ENCODE data around the gene SMAD6.

Gene SMAD6

DNA sequence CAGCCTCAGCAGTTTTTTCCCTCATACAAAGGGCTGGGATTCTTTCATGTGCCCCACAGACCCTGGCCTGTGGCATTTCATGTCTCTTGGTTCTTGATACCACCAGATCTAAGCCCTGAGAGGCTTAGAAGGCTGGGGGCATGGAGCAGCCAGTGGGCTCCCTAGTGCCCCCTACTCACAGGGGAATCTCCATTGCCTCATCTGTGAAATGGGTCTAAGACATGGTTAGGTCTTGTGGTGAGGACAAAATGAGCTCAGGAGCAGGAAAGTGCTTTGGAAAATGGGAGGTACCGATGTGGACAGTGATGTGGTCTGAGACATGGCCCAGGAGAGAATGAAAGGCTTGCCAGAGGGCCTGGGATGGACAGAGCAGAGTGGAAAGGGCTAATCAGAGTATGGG is 94.3 kb downstream of the SMAD6 start:
- H3K9ac ChIP-seq: no peak overlapping the region
- no peak overlapping the region for H2AFZ ChIP-seq
- no peaks in the 10 kb centered on the region for H3K27me3 ChIP-seq (ENCODE audit: control insufficient read depth, insufficient read depth, low read length)
- H3K4me3 ChIP-seq (ENCODE audit: low read depth, low read length): no peak overlapping the region
- no peak overlapping the region for H3K4me2 ChIP-seq (ENCODE audit: low read length)
- no peak overlapping the region for H3K27ac ChIP-seq
- TF ChIP-seq, protein P1, sequence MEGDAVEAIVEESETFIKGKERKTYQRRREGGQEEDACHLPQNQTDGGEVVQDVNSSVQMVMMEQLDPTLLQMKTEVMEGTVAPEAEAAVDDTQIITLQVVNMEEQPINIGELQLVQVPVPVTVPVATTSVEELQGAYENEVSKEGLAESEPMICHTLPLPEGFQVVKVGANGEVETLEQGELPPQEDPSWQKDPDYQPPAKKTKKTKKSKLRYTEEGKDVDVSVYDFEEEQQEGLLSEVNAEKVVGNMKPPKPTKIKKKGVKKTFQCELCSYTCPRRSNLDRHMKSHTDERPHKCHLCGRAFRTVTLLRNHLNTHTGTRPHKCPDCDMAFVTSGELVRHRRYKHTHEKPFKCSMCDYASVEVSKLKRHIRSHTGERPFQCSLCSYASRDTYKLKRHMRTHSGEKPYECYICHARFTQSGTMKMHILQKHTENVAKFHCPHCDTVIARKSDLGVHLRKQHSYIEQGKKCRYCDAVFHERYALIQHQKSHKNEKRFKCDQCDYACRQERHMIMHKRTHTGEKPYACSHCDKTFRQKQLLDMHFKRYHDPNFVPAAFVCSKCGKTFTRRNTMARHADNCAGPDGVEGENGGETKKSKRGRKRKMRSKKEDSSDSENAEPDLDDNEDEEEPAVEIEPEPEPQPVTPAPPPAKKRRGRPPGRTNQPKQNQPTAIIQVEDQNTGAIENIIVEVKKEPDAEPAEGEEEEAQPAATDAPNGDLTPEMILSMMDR (IDR thresholded peaks at IDR 0.05): no peak
- H3K36me3 ChIP-seq (ENCODE audit: control insufficient read depth, insufficient read depth, low read length): no peaks in the 10 kb centered on the region
- no peaks in the 10 kb centered on the region for H3K9me3 ChIP-seq (ENCODE audit: control insufficient read depth, low read length)
- no peaks in the 10 kb centered on the region for H3K79me2 ChIP-seq
- H3K4me1 ChIP-seq: no peaks in the 10 kb centered on the region

DNA sequence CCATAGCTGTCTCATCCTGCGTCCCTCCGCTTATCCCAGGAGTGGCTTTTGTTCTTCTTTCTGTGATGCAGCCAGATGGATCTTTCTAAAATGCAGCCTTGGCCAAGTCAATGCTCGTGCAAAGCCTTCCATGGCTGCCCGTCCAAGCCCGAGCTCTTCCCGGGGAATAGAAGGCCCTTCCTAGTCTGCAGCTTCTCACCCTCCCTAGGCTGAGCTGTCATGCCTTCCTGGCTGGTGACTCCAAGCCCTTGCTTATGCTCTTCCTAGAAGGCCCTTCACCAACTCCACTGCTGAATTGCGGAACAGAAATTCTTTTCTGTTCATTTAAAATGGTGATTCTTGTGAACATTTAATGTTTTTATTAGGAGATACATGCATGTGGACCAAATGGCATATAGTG is 95.9 kb downstream of the SMAD6 start:
- Histone ChIP-seq H3K4me2 (ENCODE audit: low read length) (no peak overlapping the region), H3K27me3 (ENCODE audit: control insufficient read depth, insufficient read depth, low read length) (no peaks in the 10 kb centered on the region), H3K4me3 (ENCODE audit: low read depth, low read length) (no peak overlapping the region), H2AFZ (no peak overlapping the region), H3K36me3 (ENCODE audit: control insufficient read depth, insufficient read depth, low read length) (no peaks in the 10 kb centered on the region), H3K79me2 (no peaks in the 10 kb centered on the region), H3K9ac (no peak overlapping the region), H3K27ac (no peak overlapping the region), H3K4me1 (peaks cover 5% of the 10 kb centered on the region), H3K9me3 (ENCODE audit: control insufficient read depth, low read length) (no peaks in the 10 kb centered on the region)
- TF ChIP-seq, protein P1 (IDR thresholded peaks at IDR 0.05): no peak

DNA sequence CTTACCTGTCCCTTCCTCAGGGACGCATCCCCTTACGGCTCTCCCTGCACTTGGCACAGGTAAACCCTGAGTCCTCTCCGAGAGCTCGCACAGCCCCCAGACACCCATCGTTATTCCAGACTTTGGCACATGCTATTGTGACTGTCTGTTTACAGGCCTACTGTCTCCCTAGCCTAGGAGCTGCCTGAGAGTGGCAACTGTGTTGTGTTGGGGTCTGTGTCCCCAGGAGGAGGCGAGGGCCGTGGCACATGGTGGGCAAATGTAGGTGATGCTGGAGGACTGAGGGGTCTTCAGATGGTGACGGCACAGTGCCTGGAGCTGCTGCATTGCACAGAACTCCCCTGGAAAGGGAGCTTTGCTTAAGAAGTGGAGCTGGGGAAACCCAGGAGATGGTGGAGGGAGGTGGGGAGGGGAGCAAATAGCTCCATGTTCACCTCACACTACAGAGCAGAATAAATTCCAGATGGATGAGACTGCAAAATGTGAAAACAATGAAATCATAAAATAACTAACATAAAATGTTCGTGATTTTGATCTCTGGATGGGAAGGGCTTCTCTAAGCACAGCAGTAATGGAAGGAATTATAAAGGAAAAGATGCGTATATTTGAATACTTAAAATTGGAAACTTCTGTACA is 96.5 kb downstream of the SMAD6 start:
- Histone ChIP-seq H3K4me2 (ENCODE audit: low read length) (no peak overlapping the region), H3K4me1 (peaks cover 11% of the 10 kb centered on the region), H3K79me2 (no peaks in the 10 kb centered on the region), H3K4me3 (ENCODE audit: low read depth, low read length) (no peak overlapping the region), H3K27me3 (ENCODE audit: control insufficient read depth, insufficient read depth, low read length) (no peaks in the 10 kb centered on the region), H3K36me3 (ENCODE audit: control insufficient read depth, insufficient read depth, low read length) (no peaks in the 10 kb centered on the region), H3K9ac (no peak overlapping the region), H3K9me3 (ENCODE audit: control insufficient read depth, low read length) (no peaks in the 10 kb centered on the region), H2AFZ (no peak overlapping the region), H3K27ac (no peak overlapping the region)
- TF ChIP-seq, protein P1 (IDR thresholded peaks at IDR 0.05): no peak

DNA sequence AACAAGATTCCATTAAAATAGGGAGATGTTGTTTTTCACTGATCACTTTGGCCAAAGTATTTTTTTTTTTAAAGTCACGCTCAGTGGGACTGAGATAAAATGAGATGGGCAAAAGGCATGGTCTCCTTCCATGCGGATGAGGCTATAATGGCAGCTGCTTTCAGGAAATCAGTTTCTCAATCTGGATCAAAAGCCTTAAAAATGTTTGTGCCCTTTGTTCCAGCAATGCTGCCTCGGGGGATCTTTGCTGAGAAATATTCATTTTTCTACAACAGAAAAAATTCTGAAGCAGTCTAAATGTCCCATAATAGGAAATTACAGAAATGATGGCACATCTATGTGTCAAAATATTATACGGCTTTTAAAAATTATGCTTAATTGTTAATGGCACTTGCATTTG is 97.2 kb downstream of the SMAD6 start:
- TF ChIP-seq, protein P1 (IDR thresholded peaks at IDR 0.05): no peak
- Histone ChIP-seq H3K27ac (no peak overlapping the region), H3K4me1 (peaks cover 13% of the 10 kb centered on the region), H3K9me3 (ENCODE audit: control insufficient read depth, low read length) (no peaks in the 10 kb centered on the region), H3K36me3 (ENCODE audit: control insufficient read depth, insufficient read depth, low read length) (no peaks in the 10 kb centered on the region), H3K4me2 (ENCODE audit: low read length) (no peak overlapping the region), H3K4me3 (ENCODE audit: low read depth, low read length) (no peak overlapping the region), H3K9ac (no peak overlapping the region), H2AFZ (no peak overlapping the region), H3K79me2 (no peaks in the 10 kb centered on the region), H3K27me3 (ENCODE audit: control insufficient read depth, insufficient read depth, low read length) (no peaks in the 10 kb centered on the region)

DNA sequence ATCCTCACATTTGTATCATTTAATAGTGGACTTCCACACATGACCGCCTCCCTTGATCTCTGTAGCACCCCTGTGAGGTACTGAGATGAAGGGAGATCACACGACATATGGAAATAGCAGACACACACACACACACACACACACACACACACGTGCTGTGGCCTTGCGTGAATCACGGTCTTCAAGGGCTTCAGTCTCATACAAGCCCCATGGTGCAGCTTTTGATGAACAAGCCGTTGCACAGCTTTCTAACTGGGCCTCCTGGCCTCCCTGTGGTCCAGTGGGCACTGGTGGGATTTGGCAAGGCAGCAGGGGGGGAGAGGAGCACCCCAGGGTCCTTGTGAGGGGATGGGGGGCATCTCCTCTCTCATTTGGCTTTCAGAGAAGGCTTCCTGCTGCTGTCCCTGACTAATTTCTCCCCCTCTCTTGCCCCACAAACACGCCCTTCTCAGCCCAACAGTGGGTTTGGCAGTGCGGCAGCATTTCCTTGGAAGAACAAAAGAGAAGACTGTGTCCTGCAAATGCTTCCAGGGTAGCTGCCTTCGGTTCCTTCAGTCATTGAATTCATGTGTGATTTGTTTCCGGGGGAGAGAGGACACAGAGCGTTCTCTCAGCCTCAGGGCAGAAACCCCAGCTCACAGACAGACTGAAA is 98.7 kb downstream of the SMAD6 start:
- H3K27me3 ChIP-seq (ENCODE audit: control insufficient read depth, insufficient read depth, low read length): no peaks in the 10 kb centered on the region
- H3K79me2 ChIP-seq: no peaks in the 10 kb centered on the region
- no peaks in the 10 kb centered on the region for H3K36me3 ChIP-seq (ENCODE audit: control insufficient read depth, insufficient read depth, low read length)
- H2AFZ ChIP-seq: no peak overlapping the region
- no peak overlapping the region for H3K4me2 ChIP-seq (ENCODE audit: low read length)
- no peak overlapping the region for H3K4me3 ChIP-seq (ENCODE audit: low read depth, low read length)
- no peak overlapping the region for H3K27ac ChIP-seq
- peaks cover 13% of the 10 kb centered on the region for H3K4me1 ChIP-seq
- no peak overlapping the region for H3K9ac ChIP-seq
- TF ChIP-seq, protein P1 (IDR thresholded peaks at IDR 0.05): no peak
- H3K9me3 ChIP-seq (ENCODE audit: control insufficient read depth, low read length): no peaks in the 10 kb centered on the region
